Liver (tissue), 3 donors: Measurements from ENCODE around the gene TMIGD1.

Experiments used
- CTCF ChIP-seq: fragments of 150-350 bp; IDR thresholded peaks from 2 replicates; pipeline ENCODE4 v1.5.1; 2017; ENCODE audit warnings: improper control_type of control experiment, low read depth, low read length; ENCODE audit not compliant: missing input control
- EGR1 ChIP-seq, 2 donors: IDR thresholded peaks; 2 replicates each; pipeline ENCODE4 v1.6.1; 2016 to 2018; ENCODE audit warnings: antibody characterized with exemption in 2 of 2, low read depth in 2 of 2
- GABPA ChIP-seq, 2 donors: IDR thresholded peaks in 1 of 2; conservative IDR thresholded peaks in 1 of 2; 2 replicates each; pipeline ENCODE4 v1.6.1; 2016; ENCODE audit warnings: antibody characterized with exemption in 2 of 2, mild to moderate bottlenecking in 1 of 2, moderate library complexity in 1 of 2
- HNF4A ChIP-seq, 2 donors: conservative IDR thresholded peaks; 2 replicates each; pipeline ENCODE4 v1.6.1; 2016; ENCODE audit warnings: antibody characterized with exemption in 2 of 2, mild to moderate bottlenecking in 2 of 2
- HNF4G ChIP-seq: IDR thresholded peaks from 2 replicates; pipeline ENCODE4 v1.6.1; 2016; ENCODE audit warnings: antibody characterized with exemption
- NR2F2 ChIP-seq: IDR thresholded peaks from 2 replicates; pipeline ENCODE4 v1.6.1; 2016; ENCODE audit warnings: antibody characterized with exemption
- RAD21 ChIP-seq, 2 donors: IDR thresholded peaks; 2 replicates each; pipeline ENCODE4 v1.6.1; 2016; ENCODE audit warnings: antibody characterized with exemption in 2 of 2, mild to moderate bottlenecking in 2 of 2
- REST ChIP-seq: IDR thresholded peaks from 2 replicates; pipeline ENCODE4 v1.6.1; 2016; ENCODE audit warnings: antibody characterized with exemption, mild to moderate bottlenecking
- RXRA ChIP-seq, 2 donors: IDR thresholded peaks; 2 replicates each; pipeline ENCODE4 v1.6.1; 2017 to 2018; ENCODE audit warnings: antibody characterized with exemption in 2 of 2, mild to moderate bottlenecking in 1 of 2
- SP1 ChIP-seq: IDR thresholded peaks from 2 replicates; pipeline ENCODE4 v1.6.1; 2018; ENCODE audit warnings: antibody characterized with exemption, mild to moderate bottlenecking
- TAF1 ChIP-seq: conservative IDR thresholded peaks from 2 replicates; pipeline ENCODE4 v1.6.1; 2016; ENCODE audit warnings: antibody characterized with exemption, mild to moderate bottlenecking
- YY1 ChIP-seq: IDR thresholded peaks from 2 replicates; pipeline ENCODE4 v1.6.1; 2016; ENCODE audit warnings: antibody characterized with exemption, mild to moderate bottlenecking
- donor health status: healthy.
- donor health status: healthy.

- TF ChIP-seq CTCF (no peak), GABPA (IDR thresholded peaks at IDR 0.05 in 1 of 2, conservative IDR thresholded peaks at IDR 0.05 in 1 of 2) (no peak), HNF4A (conservative IDR thresholded peaks at IDR 0.05) (no peak), RAD21 (IDR thresholded peaks at IDR 0.05) (no peak), SP1 (no peak), TAF1 (no peak), RXRA (IDR thresholded peaks at IDR 0.05) (no peak), YY1 (no peak), NR2F2 (no peak), HNF4G (no peak), EGR1 (IDR thresholded peaks at IDR 0.05; ENCODE audit: low read depth in 2 of 2) (no peak), REST (no peak)
Measured at GRCh38 chr17:30375661-30376060, 41.8 kb upstream of the TMIGD1 start.
